ENCODE data around the gene NBEAL2.

Gene NBEAL2

DNA sequence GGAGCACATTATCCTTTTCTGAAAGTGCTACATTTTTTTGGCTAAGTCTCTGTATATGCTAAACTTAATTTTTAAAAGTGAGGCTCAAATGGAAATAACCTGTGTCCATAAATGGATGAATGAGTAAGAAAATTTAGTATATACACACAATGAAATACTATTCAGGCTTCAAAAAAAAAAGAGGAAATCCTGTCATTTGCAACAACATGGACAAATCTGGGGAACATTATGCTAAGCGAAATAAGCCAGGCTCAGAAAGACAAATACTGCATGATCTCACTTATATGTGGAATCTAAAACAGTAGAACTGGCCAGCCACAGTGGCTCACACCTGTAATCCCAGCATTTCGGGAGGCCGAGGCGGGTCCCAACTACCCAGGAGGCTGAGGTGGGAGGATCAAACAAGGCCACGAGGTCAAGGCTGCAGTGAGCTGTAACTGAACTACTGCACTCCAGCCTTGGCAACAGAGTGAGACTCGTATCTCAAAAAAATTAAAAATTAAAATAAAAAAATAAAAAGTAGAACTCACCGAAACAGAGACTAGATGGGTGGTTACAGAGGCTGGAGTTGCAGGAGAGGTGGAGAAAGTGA is 28.7 kb upstream of the NBEAL2 start:
- ATAC-seq: no peak
- TF ChIP-seq TCF4 (CRISPR knock-in tag; IDR thresholded peaks at IDR 0.05; ENCODE audit: borderline replicate concordance) (no peak), ISL1 (CRISPR knock-in tag; IDR thresholded peaks at IDR 0.05) (no peak), TOX (CRISPR knock-in tag; IDR thresholded peaks at IDR 0.05; ENCODE audit: borderline replicate concordance) (no peak)
- TF ChIP-seq, protein P1, sequence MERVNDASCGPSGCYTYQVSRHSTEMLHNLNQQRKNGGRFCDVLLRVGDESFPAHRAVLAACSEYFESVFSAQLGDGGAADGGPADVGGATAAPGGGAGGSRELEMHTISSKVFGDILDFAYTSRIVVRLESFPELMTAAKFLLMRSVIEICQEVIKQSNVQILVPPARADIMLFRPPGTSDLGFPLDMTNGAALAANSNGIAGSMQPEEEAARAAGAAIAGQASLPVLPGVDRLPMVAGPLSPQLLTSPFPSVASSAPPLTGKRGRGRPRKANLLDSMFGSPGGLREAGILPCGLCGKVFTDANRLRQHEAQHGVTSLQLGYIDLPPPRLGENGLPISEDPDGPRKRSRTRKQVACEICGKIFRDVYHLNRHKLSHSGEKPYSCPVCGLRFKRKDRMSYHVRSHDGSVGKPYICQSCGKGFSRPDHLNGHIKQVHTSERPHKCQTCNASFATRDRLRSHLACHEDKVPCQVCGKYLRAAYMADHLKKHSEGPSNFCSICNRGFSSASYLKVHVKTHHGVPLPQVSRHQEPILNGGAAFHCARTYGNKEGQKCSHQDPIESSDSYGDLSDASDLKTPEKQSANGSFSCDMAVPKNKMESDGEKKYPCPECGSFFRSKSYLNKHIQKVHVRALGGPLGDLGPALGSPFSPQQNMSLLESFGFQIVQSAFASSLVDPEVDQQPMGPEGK (CRISPR knock-in tag; IDR thresholded peaks at IDR 0.05; ENCODE audit: borderline replicate concordance): no peak
- TF ChIP-seq, protein P2, sequence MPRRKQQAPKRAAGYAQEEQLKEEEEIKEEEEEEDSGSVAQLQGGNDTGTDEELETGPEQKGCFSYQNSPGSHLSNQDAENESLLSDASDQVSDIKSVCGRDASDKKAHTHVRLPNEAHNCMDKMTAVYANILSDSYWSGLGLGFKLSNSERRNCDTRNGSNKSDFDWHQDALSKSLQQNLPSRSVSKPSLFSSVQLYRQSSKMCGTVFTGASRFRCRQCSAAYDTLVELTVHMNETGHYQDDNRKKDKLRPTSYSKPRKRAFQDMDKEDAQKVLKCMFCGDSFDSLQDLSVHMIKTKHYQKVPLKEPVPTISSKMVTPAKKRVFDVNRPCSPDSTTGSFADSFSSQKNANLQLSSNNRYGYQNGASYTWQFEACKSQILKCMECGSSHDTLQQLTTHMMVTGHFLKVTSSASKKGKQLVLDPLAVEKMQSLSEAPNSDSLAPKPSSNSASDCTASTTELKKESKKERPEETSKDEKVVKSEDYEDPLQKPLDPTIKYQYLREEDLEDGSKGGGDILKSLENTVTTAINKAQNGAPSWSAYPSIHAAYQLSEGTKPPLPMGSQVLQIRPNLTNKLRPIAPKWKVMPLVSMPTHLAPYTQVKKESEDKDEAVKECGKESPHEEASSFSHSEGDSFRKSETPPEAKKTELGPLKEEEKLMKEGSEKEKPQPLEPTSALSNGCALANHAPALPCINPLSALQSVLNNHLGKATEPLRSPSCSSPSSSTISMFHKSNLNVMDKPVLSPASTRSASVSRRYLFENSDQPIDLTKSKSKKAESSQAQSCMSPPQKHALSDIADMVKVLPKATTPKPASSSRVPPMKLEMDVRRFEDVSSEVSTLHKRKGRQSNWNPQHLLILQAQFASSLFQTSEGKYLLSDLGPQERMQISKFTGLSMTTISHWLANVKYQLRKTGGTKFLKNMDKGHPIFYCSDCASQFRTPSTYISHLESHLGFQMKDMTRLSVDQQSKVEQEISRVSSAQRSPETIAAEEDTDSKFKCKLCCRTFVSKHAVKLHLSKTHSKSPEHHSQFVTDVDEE (CRISPR knock-in tag; IDR thresholded peaks at IDR 0.05): no peak

- TF ChIP-seq CSDC2 (CRISPR knock-in tag; IDR thresholded peaks at IDR 0.05) (no peak), ZFP3 (CRISPR knock-in tag; IDR thresholded peaks at IDR 0.05) (no peak), ISL1 (CRISPR knock-in tag; IDR thresholded peaks at IDR 0.05) (no peak), ZNF8 (CRISPR knock-in tag; IDR thresholded peaks at IDR 0.05) (no peak), RARB (CRISPR knock-in tag; IDR thresholded peaks at IDR 0.05) (no peak), CREB5 (CRISPR knock-in tag; IDR thresholded peaks at IDR 0.05; ENCODE audit: low read depth) (no peak), GLIS3 (CRISPR knock-in tag; IDR thresholded peaks at IDR 0.05) (no peak), PPARA (CRISPR knock-in tag; IDR thresholded peaks at IDR 0.05; ENCODE audit: borderline replicate concordance) (no peak), ZFP30 (CRISPR knock-in tag; IDR thresholded peaks at IDR 0.05) (no peak), ZNF565 (CRISPR knock-in tag; conservative IDR thresholded peaks at IDR 0.05; ENCODE audit: low read depth) (no peak), TOX (CRISPR knock-in tag; IDR thresholded peaks at IDR 0.05; ENCODE audit: borderline replicate concordance) (no peak), SNAI2 (CRISPR knock-in tag; IDR thresholded peaks at IDR 0.05) (no peak), BACH2 (CRISPR knock-in tag; IDR thresholded peaks at IDR 0.05; ENCODE audit: borderline replicate concordance) (no peak), ZC3H10 (CRISPR knock-in tag; IDR thresholded peaks at IDR 0.05) (no peak)
- TF ChIP-seq, protein P2 (CRISPR knock-in tag; IDR thresholded peaks at IDR 0.05): no peak
- TF ChIP-seq, protein P1 (CRISPR knock-in tag; IDR thresholded peaks at IDR 0.05; ENCODE audit: borderline replicate concordance): no peak
- TF ChIP-seq, protein P3, sequence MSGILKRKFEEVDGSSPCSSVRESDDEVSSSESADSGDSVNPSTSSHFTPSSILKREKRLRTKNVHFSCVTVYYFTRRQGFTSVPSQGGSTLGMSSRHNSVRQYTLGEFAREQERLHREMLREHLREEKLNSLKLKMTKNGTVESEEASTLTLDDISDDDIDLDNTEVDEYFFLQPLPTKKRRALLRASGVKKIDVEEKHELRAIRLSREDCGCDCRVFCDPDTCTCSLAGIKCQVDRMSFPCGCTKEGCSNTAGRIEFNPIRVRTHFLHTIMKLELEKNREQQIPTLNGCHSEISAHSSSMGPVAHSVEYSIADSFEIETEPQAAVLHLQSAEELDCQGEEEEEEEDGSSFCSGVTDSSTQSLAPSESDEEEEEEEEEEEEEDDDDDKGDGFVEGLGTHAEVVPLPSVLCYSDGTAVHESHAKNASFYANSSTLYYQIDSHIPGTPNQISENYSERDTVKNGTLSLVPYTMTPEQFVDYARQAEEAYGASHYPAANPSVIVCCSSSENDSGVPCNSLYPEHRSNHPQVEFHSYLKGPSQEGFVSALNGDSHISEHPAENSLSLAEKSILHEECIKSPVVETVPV (CRISPR knock-in tag; IDR thresholded peaks at IDR 0.05): no peak
- TF ChIP-seq, protein P4, sequence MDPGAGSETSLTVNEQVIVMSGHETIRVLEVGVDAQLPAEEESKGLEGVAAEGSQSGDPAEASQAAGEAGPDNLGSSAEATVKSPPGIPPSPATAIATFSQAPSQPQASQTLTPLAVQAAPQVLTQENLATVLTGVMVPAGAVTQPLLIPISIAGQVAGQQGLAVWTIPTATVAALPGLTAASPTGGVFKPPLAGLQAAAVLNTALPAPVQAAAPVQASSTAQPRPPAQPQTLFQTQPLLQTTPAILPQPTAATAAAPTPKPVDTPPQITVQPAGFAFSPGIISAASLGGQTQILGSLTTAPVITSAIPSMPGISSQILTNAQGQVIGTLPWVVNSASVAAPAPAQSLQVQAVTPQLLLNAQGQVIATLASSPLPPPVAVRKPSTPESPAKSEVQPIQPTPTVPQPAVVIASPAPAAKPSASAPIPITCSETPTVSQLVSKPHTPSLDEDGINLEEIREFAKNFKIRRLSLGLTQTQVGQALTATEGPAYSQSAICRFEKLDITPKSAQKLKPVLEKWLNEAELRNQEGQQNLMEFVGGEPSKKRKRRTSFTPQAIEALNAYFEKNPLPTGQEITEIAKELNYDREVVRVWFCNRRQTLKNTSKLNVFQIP (CRISPR knock-in tag; IDR thresholded peaks at IDR 0.05; ENCODE audit: borderline replicate concordance, low read depth): no peak
- no peak for ATAC-seq
Observed at GRCh38 chr3:46952813-46953212, 26.7 kb upstream of the NBEAL2 start.
